Measurements from ENCODE around the gene BCORL1. TPM values are rescaled to one million over a fixed set of nuclear protein-coding genes. Genes with fewer than 3 reads are reported as not detected.

BCORL1 gene, protein sequence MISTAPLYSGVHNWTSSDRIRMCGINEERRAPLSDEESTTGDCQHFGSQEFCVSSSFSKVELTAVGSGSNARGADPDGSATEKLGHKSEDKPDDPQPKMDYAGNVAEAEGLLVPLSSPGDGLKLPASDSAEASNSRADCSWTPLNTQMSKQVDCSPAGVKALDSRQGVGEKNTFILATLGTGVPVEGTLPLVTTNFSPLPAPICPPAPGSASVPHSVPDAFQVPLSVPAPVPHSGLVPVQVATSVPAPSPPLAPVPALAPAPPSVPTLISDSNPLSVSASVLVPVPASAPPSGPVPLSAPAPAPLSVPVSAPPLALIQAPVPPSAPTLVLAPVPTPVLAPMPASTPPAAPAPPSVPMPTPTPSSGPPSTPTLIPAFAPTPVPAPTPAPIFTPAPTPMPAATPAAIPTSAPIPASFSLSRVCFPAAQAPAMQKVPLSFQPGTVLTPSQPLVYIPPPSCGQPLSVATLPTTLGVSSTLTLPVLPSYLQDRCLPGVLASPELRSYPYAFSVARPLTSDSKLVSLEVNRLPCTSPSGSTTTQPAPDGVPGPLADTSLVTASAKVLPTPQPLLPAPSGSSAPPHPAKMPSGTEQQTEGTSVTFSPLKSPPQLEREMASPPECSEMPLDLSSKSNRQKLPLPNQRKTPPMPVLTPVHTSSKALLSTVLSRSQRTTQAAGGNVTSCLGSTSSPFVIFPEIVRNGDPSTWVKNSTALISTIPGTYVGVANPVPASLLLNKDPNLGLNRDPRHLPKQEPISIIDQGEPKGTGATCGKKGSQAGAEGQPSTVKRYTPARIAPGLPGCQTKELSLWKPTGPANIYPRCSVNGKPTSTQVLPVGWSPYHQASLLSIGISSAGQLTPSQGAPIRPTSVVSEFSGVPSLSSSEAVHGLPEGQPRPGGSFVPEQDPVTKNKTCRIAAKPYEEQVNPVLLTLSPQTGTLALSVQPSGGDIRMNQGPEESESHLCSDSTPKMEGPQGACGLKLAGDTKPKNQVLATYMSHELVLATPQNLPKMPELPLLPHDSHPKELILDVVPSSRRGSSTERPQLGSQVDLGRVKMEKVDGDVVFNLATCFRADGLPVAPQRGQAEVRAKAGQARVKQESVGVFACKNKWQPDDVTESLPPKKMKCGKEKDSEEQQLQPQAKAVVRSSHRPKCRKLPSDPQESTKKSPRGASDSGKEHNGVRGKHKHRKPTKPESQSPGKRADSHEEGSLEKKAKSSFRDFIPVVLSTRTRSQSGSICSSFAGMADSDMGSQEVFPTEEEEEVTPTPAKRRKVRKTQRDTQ (N-terminal part only)
- polyA plus RNA-seq (ENCODE audit: low read depth in 6 of 6), result 1 to 10 TPM in 2 of 6 donors, under 1 TPM in 3, not detected in 1; 0.31 to 2.1 (median 0.70) TPM

DNA sequence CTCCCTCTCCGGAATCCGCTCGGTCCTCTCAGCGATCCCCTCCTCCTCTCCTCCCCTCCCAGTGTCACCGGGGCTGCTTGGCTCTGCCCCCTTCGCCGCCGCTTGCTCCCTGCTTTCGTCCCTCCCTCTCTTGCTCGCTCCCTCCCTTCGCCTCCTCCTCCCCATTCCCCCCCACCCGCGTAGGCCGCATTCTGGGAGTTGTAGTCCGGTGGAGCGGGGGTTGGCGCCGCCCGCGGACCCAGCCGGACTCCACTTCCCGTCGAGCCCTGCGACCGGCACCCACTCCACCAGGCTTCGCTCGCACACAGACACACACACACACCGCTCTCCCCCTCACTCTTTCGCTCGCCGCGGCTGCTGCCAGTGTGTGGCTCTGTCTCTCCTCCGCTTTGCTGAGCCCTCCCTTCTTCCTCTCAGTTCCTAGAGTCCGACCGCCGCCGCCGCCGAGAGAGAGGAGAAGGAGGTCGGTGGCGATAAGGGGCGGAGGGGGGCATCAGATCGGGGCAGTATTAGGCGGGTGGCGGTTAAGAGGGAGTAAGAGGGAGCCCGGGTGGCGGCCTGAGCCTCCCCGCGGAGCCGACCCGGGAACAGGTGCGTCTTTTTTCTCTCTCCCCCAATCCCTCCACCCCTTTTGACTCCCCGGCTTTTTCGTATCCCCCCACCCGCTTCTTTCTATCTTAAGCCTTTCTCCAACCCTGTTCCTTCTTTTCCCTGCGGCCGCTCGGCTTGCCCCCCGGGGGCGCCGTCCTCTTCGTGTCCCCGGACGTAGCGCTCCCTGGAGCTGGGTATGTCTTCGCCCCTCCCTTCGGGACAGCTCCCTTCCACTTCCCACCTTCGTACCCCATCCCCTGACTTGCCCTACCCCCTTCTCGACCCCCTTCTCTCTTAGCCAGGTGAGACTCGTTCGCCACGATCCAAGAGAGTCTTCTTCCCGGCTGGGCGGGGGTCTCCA, at the start of gene BCORL1:
Gene BCORL1, plus strand, starts transcription at position 336 of the 952 bp plus-strand sequence. CDS start 22,597 bp downstream, outside the sequence.
- ATAC-seq (ENCODE audit: low read depth in 2 of 2), result peak; percentile 90
- no peaks in the 10 kb centered on the region for H3K9me3 Mint-ChIP-seq
- H3K36me3 Mint-ChIP-seq, result no peaks in the 10 kb centered on the region
- no peak within 1 kb of the TSS for H3K4me3 Mint-ChIP-seq
- H3K27me3 Mint-ChIP-seq, result no peaks in the 10 kb centered on the region
- peak within 1 kb of the TSS in 5 of 6 donors; percentile 53 to 91 (median 82) for H3K27ac Mint-ChIP-seq
- peaks cover 15 to 28% (median 21%) of the 10 kb centered on the region in 3 donors for H3K4me1 Mint-ChIP-seq
- DNase-seq, result peak; percentile 81

DNA sequence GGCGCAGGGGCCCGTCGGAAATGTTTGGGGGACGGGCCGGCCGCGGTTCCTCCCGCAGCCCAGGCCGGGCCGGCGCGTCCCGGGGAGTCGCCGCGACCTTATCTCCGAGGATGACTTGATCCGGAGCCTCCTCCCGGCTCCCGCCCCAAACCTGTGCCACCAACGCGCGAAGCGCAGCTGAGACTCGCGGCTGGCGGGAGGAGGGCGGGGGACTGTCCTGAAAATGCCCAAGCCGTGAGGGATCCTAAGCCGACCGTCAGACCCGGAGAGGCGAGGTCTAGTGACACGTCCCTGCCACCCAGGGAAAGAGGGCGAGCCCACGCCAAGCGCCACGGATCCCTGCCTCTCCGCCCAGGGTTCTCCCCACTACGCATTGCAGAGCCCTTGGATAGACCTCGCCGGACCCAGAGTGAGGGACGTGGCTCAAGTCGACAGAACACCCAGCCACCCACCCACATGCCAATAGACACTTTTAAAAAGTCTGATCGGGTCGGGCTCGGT, 49.6 kb upstream of the BCORL1 start:
- DNase-seq (peak; percentile 11), ATAC-seq (ENCODE audit: low read depth in 2 of 2) (no peak)
- Mint-ChIP-seq H3K27me3 (no peaks in the 10 kb centered on the region), H3K4me1 (peaks cover 5 to 12% (median 5%) of the 10 kb centered on the region in 3 donors), H3K36me3 (no peaks in the 10 kb centered on the region), H3K4me3 (peak overlapping the region; percentile 55 to 83 (median 70)), H3K27ac (no peak overlapping the region), H3K9me3 (no peaks in the 10 kb centered on the region)

DNA sequence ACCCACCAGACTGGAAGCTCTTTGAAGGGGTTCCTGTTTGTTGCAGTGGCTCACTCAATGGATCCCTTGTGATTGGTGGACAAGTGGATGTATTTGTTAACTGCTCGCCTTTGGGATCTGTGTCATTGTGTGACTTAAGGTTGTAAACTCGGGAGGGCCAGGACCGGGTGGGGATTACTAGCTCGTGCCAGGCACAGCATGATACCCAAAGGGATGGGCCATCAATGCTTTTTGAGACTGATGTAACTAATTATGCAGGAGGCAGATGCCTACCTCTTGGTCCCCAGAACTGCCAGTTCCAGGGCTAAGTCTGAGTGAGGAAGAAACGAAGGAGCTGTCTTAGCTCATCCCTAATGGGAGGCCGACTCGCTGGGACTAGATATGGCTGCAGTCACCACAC, 48.7 kb upstream of the BCORL1 start:
- no peak for ATAC-seq (ENCODE audit: low read depth in 2 of 2)
- H3K27ac Mint-ChIP-seq, result no peak overlapping the region
- no peak for DNase-seq
- H3K27me3 Mint-ChIP-seq, result no peaks in the 10 kb centered on the region
- H3K9me3 Mint-ChIP-seq, result no peaks in the 10 kb centered on the region
- H3K4me1 Mint-ChIP-seq, result peaks cover 5 to 12% (median 5%) of the 10 kb centered on the region in 3 donors
- no peaks in the 10 kb centered on the region for H3K36me3 Mint-ChIP-seq
- peak overlapping the region; percentile 62 to 90 (median 74) for H3K4me3 Mint-ChIP-seq

DNA sequence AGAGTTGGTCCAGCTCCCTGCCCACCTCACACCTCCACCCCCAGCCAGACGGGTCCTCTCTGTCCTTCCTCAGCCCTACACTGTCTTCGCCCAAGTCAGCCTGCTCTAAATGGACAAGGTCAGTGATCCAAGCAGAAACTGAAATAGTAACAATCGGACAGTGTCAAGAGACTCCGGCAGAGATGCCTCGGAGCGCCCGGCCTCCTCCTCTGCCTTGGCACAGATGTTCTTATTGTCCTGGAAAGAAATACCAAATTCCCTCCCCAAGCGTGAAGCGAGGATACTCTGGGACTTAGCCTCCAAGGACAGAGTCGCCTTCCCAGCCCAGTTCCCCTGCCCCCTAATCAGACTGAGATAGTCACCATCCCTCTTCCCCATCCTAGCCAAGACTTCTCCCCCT, 48.0 kb upstream of the BCORL1 start:
- no peaks in the 10 kb centered on the region for H3K27me3 Mint-ChIP-seq
- DNase-seq (no peak), ATAC-seq (ENCODE audit: low read depth in 2 of 2) (no peak)
- H3K36me3 Mint-ChIP-seq, result no peaks in the 10 kb centered on the region
- peaks cover 5 to 12% (median 5%) of the 10 kb centered on the region in 3 donors for H3K4me1 Mint-ChIP-seq
- no peak overlapping the region for H3K27ac Mint-ChIP-seq
- H3K9me3 Mint-ChIP-seq, result no peaks in the 10 kb centered on the region
- peak overlapping the region in 3 of 8 donors; percentile 32 to 71 (median 48) for H3K4me3 Mint-ChIP-seq

DNA sequence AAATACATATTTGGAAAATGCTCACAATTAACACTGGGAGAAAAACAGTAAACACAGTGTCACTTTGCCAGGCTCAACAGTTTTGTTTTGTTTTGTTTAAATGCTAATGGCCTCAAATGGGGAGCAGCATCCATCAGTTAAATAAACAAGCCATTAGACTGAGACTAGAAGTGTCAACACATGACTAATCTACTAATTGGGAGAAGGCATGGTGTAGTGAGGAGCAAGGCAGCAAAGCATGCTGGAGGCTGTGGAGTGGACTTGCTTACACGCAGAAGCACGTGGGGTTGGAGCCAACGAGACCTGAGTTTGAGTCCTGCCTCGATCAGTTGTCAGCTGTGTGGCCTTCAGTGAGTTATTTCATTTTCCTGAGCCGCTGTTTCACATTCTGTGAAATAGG, 47.5 kb upstream of the BCORL1 start:
- no peak for ATAC-seq (ENCODE audit: low read depth in 2 of 2)

DNA sequence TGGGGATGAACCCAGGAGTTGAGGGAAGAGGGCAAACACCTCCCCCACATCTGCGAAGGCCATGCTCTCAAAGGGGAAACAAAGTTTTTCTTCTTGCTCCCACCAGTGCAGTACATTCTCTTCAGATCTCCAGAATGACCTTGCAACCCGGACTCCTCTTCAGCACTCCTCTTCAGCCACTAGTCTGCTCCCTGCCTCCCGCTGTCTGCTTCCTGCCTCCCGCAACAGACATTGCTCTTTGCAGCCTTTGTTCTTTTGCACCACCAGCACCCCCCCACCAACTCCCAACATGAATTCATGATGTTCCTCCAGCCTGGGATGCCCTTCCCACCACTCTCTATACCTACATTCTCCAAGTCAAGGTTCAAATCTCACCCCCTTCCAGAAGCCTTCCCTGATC, 44.4 kb upstream of the BCORL1 start:
- Mint-ChIP-seq H3K4me3 (no peak overlapping the region), H3K27ac (no peak overlapping the region), H3K36me3 (no peaks in the 10 kb centered on the region), H3K4me1 (peaks cover 0 to 6% (median 0%) of the 10 kb centered on the region in 3 donors), H3K27me3 (peaks cover 0 to 7% (median 5%) of the 10 kb centered on the region in 3 donors), H3K9me3 (peaks cover 0 to 2% (median 0%) of the 10 kb centered on the region in 7 donors)
- DNase-seq (no peak), ATAC-seq (ENCODE audit: low read depth in 2 of 2) (no peak)

More for the DNA sequence above, 47.5 kb upstream of the BCORL1 start:
- DNase-seq, result no peak
- Mint-ChIP-seq H3K4me3 (peak overlapping the region in 2 of 8 donors; percentile 48 to 71), H3K36me3 (no peaks in the 10 kb centered on the region), H3K4me1 (peaks cover 5 to 12% (median 5%) of the 10 kb centered on the region in 3 donors), H3K27me3 (peaks cover 0 to 1% (median under 1%) of the 10 kb centered on the region in 3 donors), H3K9me3 (no peaks in the 10 kb centered on the region), H3K27ac (no peak overlapping the region)

DNA sequence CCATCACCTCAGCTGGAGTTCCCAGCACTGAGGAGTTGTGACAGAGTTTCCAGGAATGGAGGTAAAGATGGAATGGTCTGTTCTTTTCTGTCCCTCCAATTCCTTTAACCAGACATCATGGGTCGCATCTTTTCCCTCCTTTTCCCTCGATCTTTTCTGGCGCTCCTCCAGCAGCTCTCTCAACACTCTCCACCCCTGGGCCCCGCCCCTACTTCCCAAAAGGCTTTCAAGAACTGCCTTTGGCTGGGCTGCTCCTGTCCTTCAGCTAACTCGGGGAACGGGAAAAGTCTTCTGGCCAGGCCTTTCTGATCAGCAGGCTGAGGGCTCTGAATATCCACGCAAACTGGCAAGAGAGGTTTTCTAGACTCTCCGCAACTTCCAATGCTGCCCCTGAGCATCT, 42.4 kb upstream of the BCORL1 start:
- ATAC-seq (ENCODE audit: low read depth in 2 of 2), result no peak
- Mint-ChIP-seq H3K9me3 (peaks cover 0 to 2% (median 0%) of the 10 kb centered on the region in 7 donors), H3K27me3 (peaks cover 0 to 7% (median 5%) of the 10 kb centered on the region in 3 donors), H3K36me3 (no peaks in the 10 kb centered on the region), H3K4me3 (no peak overlapping the region), H3K4me1 (peaks cover 0 to 3% (median 0%) of the 10 kb centered on the region in 3 donors), H3K27ac (no peak overlapping the region)
- DNase-seq, result no peak

DNA sequence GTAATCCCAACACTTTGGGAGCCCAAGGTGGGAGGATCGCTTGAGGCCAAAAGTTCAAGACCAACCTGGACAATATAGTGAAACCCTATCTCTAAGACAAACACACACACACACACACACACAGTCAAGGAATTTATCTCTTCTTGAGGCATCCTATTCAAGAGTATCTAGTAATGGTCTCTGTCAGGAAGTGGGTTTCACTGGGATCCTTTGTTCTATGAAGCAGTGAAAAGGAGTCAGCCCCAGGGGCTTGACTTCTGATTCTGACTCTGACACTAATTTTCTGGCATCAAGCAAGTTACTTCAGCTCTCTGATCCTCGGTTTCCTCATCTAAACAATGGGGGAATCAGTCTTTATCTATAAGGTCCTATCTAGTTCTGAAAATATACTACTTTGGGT, 41.7 kb upstream of the BCORL1 start:
- H3K36me3 Mint-ChIP-seq, result no peaks in the 10 kb centered on the region
- peaks cover 0 to 2% (median 0%) of the 10 kb centered on the region in 7 donors for H3K9me3 Mint-ChIP-seq
- peaks cover 0 to 3% (median 0%) of the 10 kb centered on the region in 3 donors for H3K4me1 Mint-ChIP-seq
- H3K27ac Mint-ChIP-seq, result no peak overlapping the region
- no peak for ATAC-seq (ENCODE audit: low read depth in 2 of 2)
- H3K4me3 Mint-ChIP-seq, result peak overlapping the region in 1 of 8 donors; percentile 42
- no peak for DNase-seq
- H3K27me3 Mint-ChIP-seq, result peaks cover 0 to 7% (median 5%) of the 10 kb centered on the region in 3 donors

DNA sequence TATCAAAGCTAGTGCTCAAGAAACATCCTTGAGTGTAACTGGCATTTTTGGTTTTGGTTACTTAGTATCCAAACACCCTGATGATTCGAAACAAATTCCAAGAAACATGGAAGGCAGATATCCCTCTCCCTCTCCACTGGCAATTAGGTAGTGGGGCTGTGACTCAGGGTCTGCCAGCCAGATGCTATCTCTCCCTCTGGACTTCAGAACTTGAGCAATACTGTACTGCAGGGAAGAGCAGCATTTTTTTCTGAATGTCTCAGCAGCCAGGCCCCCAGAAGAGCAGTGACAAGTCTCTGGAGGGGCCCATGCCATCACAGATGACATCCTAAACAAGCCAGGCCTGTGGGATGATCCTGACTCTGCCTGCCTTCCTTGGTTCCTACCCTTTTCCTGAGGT, 37.3 kb upstream of the BCORL1 start:
- Mint-ChIP-seq H3K27ac (no peak overlapping the region), H3K36me3 (no peaks in the 10 kb centered on the region), H3K4me1 (no peaks in the 10 kb centered on the region), H3K9me3 (peaks cover 0 to 2% (median 0%) of the 10 kb centered on the region in 7 donors), H3K4me3 (no peak overlapping the region), H3K27me3 (peaks cover 0 to 4% (median 2%) of the 10 kb centered on the region in 3 donors)
- DNase-seq (no peak), ATAC-seq (ENCODE audit: low read depth in 2 of 2) (no peak)

DNA sequence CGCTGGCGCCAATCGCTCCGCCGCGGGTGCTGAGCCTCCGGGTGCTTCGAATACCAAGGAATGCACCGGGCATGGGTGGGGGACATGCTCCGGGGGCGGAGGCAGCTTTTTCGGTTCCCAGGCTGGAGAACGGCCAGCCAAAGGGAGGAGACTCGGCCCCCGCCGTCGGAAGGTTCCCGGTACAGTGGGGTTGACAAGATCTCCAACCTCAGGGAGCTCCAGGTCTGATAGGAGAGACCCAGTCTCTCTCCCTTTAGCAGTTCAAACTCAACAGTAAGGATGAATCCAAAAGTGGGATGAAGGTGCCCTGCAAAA, 29.1 kb upstream of the BCORL1 start:
- Mint-ChIP-seq H3K4me3 (peak overlapping the region; percentile 68 to 93 (median 86)), H3K9me3 (peaks cover 0 to 4% (median 0%) of the 10 kb centered on the region in 7 donors), H3K4me1 (peaks cover 16 to 20% (median 17%) of the 10 kb centered on the region in 3 donors), H3K27ac (peak overlapping the region in 3 of 6 donors; percentile 22 to 97 (median 66)), H3K27me3 (peaks cover 0 to 6% (median 4%) of the 10 kb centered on the region in 3 donors), H3K36me3 (no peaks in the 10 kb centered on the region)
- DNase-seq, result no peak
- no peak for ATAC-seq (ENCODE audit: low read depth in 2 of 2)

DNA sequence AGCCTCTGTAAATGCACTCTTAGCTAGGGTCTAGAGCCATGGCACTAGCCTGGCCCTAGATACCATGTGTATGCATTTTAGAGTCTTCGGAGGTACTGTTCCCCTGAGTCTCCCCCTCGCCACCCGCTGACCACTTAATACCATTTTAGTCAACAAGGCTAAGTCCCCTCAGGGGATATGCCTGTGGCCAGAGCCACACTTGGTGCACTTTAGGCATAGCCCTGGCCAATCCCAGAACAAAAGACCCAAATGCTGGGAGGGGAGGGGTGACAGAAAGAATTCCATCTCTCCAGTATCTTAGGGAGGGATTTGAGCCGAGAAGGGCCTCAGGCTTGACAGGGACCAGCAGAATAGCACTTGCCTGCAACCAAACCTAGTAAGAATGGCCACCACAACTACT, 28.6 kb upstream of the BCORL1 start:
- H3K27ac Mint-ChIP-seq, result peak overlapping the region in 2 of 6 donors; percentile 17 to 97
- H3K27me3 Mint-ChIP-seq, result peaks cover 0 to 6% (median 4%) of the 10 kb centered on the region in 3 donors
- peaks cover 0 to 4% (median 0%) of the 10 kb centered on the region in 7 donors for H3K9me3 Mint-ChIP-seq
- no peak for DNase-seq
- H3K4me1 Mint-ChIP-seq, result peaks cover 17 to 22% (median 21%) of the 10 kb centered on the region in 3 donors
- ATAC-seq (ENCODE audit: low read depth in 2 of 2), result no peak
- no peaks in the 10 kb centered on the region for H3K36me3 Mint-ChIP-seq
- H3K4me3 Mint-ChIP-seq, result peak overlapping the region in 7 of 8 donors; percentile 68 to 93 (median 83)

All from naive B cell (primary cell).